GM06990 (cell line): ENCODE measurements around the gene XPOT.

Source experiments
- DNase-seq: peaks from one replicate; pipeline ENCODE4 v3.0.0-alpha.2; 2011; ENCODE audit not compliant: insufficient read length; ENCODE audit errors: extremely low read depth
- H3K27me3 ChIP-seq: replicated peaks from 2 replicates; pipeline ENCODE4 v1.6.0; 2011; ENCODE audit warnings: low read length; ENCODE audit not compliant: control insufficient read depth, insufficient read depth
- H3K36me3 ChIP-seq: 2 replicates; pipeline ENCODE4 v1.5.1; 2011; ENCODE audit warnings: low read length; ENCODE audit not compliant: control insufficient read depth, insufficient read depth
- H3K4me3 ChIP-seq: replicated peaks from 2 replicates; pipeline ENCODE4 v1.5.1; 2011; ENCODE audit warnings: low read depth, mild to moderate bottlenecking, control low read depth, low read length
- TF ChIP-seq, protein P1 (sequence below): IDR thresholded peaks from 2 replicates; pipeline ENCODE4 v1.5.1; 2011; ENCODE audit warnings: low read length, control low read depth, mild to moderate bottlenecking, inconsistent platforms; ENCODE audit not compliant: insufficient read depth, poor library complexity, severe bottlenecking

Gene XPOT

DNA sequence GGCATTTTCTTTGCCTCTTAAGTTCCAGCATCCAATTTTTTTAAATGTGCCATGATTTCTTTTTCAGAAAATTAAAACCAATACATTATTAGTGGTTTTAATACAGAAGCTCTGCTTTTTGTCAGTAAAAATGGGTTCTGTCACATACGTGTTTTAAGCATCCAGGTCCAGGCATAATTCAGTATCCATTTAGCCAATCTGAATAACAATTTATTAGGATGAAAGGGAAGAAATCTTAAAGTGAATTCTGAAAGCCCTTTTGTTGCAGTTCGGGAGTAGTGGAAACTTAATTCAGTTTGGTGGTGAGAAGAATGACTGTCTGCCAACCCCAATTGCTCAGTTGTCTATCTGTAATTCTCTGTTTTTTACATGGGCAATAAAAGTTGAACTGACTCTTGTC, 7.2 kb downstream of the XPOT start:
- TF ChIP-seq, protein P1, sequence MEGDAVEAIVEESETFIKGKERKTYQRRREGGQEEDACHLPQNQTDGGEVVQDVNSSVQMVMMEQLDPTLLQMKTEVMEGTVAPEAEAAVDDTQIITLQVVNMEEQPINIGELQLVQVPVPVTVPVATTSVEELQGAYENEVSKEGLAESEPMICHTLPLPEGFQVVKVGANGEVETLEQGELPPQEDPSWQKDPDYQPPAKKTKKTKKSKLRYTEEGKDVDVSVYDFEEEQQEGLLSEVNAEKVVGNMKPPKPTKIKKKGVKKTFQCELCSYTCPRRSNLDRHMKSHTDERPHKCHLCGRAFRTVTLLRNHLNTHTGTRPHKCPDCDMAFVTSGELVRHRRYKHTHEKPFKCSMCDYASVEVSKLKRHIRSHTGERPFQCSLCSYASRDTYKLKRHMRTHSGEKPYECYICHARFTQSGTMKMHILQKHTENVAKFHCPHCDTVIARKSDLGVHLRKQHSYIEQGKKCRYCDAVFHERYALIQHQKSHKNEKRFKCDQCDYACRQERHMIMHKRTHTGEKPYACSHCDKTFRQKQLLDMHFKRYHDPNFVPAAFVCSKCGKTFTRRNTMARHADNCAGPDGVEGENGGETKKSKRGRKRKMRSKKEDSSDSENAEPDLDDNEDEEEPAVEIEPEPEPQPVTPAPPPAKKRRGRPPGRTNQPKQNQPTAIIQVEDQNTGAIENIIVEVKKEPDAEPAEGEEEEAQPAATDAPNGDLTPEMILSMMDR = no peak
- DNase-seq = no peak

DNA sequence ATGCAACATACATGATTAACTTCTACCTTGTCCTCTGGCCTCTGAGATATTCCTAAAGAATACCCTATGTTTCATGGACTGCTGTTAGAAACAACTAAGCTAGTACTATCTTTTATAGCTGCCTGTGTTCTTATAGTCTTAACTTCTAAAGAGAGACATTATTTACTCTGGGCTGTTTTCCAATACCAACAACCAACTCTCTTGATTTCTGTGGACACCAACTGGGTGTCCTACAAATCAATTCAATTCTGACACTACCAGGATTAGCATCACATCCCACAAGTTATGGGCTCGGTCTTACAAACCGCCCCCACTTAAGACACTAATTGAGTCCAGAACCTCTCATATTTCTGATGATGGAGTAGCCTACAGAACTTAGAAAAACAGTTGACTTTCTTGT, 8.3 kb downstream of the XPOT start:
- DNase-seq = no peak
- H3K4me3 ChIP-seq = no peak overlapping the region
- peaks cover 5% of the 10 kb centered on the region for H3K36me3 ChIP-seq
- H3K27me3 ChIP-seq = no peaks in the 10 kb centered on the region
- TF ChIP-seq, protein P1 = no peak

More for the DNA sequence above, 7.2 kb downstream of the XPOT start:
- Histone ChIP-seq H3K27me3 (no peaks in the 10 kb centered on the region), H3K36me3 (peaks cover 4% of the 10 kb centered on the region), H3K4me3 (no peak overlapping the region)

DNA sequence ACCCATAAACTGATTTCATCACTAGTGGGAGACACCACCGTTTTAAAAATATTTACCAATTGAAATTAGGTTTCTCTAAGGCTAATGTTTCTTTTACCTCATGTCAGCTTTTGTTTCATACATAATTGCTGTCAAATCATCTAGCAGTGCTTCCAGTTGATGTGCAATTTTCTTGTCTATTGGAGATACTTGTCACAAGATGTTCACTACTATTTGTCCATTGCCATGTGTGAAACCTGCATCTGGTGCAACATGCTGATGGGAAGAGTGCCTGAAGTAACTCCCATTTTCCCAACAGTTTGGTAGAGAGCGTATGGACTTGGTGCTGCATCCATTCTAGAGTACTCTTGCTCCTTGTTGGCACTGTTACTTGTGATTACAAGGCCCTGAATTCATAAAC, 9.7 kb downstream of the XPOT start:
- Histone ChIP-seq H3K36me3 (peaks cover 5% of the 10 kb centered on the region), H3K4me3 (no peak overlapping the region), H3K27me3 (no peaks in the 10 kb centered on the region)
- DNase-seq = no peak
- TF ChIP-seq, protein P1 = no peak

DNA sequence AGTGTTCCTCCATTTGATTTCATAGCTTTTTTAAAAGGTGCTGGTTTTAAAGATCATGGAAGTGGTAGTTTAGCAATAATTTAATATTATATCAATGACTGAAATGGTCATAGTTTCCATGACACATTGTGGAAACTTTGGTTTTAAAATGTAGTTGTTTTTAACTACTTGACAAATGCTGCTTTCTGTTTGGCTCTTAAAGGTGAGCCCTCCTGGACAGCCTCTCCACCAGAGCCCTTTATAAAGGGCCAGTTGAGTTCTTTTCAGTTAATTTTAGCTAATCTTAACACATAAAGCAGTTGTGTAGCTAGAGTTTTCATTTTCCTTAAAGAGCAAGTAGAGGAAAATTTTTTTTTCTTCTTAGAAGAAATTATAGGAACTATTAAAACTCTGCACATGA, 14.0 kb downstream of the XPOT start:
- Histone ChIP-seq H3K4me3 (no peak overlapping the region), H3K27me3 (no peaks in the 10 kb centered on the region), H3K36me3 (peaks cover 7% of the 10 kb centered on the region)
- DNase-seq = no peak
- TF ChIP-seq, protein P1 = no peak

DNA sequence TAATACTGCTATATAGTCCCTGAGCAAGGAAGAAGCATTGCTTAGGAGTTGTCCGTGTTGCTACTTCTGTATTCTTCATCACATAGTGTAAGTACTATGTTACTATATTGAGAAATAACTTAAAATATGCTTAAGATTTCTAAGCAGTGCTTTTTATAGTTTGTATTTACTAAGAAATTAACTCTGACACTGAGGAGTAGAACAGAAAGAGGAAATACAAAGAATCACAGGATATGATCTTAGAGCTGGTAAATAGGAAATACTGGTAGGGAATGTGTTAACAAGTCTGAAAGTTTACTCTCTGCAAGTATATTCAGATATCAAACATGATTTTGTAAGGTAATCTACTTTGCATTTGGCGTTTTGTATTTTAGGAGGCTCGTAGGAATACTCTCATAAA, 15.5 kb downstream of the XPOT start:
- peaks cover 5% of the 10 kb centered on the region for H3K36me3 ChIP-seq
- TF ChIP-seq, protein P1 = no peak
- no peak overlapping the region for H3K4me3 ChIP-seq
- H3K27me3 ChIP-seq = no peaks in the 10 kb centered on the region
- no peak for DNase-seq

DNA sequence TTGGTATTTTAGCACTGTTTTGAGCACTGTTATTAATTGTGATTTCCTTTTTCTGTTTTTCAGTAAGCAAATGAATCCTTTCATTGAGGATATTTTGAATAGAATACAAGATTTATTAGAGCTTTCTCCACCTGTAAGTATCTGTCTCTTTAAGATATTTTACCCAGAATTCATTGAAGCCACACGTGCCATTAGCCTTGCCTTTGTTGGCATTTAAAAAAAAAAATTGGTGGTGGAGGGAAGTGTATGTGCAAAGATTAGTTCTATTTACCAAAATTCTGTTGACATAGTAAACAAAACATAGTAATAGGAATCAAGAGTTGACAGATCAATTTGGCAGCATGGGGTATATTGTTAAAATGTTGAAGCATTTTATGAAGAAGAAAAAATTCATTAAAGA, 23.8 kb downstream of the XPOT start:
- Histone ChIP-seq H3K4me3 (no peak overlapping the region), H3K27me3 (no peaks in the 10 kb centered on the region), H3K36me3 (peaks cover 7% of the 10 kb centered on the region)
- no peak for DNase-seq
- TF ChIP-seq, protein P1 = no peak
